Spleen (tissue), 11 donors: Measurements from ENCODE around the gene MYO1B. TPM values are rescaled to one million over a fixed set of nuclear protein-coding genes. Genes with fewer than 3 reads are reported as not detected.

Source experiments
- DNase-seq: peaks from one replicate; pipeline ENCODE4 v3.0.0-alpha.2; 2020
- H3K27ac ChIP-seq, 8 donors: fragments of 200-600 bp; sonication (generic) in 7 of 8; 1 replicate in 4 of 8; 2 replicates in 4 of 8; pipeline versions ENCODE4 v1.5.0 to v1.8.0; 2016 to 2021; ENCODE audit warnings: inconsistent platforms in 4 of 8, mild to moderate bottlenecking in 4 of 8, moderate library complexity in 1 of 8
- H3K27me3 ChIP-seq, 7 donors: fragments of 200-600 bp; sonication (generic) in 6 of 7; replicated peaks in 1 of 7; 1 replicate in 4 of 7; 2 replicates in 3 of 7; pipeline versions ENCODE4 v1.5.0 to v1.8.0; 2016 to 2021; ENCODE audit warnings: inconsistent platforms in 3 of 7, mild to moderate bottlenecking in 1 of 7
- H3K36me3 ChIP-seq, 6 donors: fragments of 200-600 bp; sonication (generic) in 5 of 6; 1 replicate in 4 of 6; 2 replicates in 2 of 6; pipeline versions ENCODE4 v1.5.0 to v1.8.0; 2016 to 2021; ENCODE audit warnings: inconsistent platforms in 2 of 6
- H3K4me1 ChIP-seq, 6 donors: fragments of 200-600 bp; sonication (generic) in 5 of 6; 1 replicate in 3 of 6; 2 replicates in 3 of 6; pipeline versions ENCODE4 v1.5.0 to v1.8.0; 2016 to 2021; ENCODE audit warnings: inconsistent platforms in 3 of 6
- H3K4me3 ChIP-seq, 8 donors: fragments of 200-600 bp; sonication (generic) in 7 of 8; 1 replicate in 4 of 8; 2 replicates in 4 of 8; pipeline versions ENCODE4 v1.5.0 to v1.8.0; 2016 to 2021; ENCODE audit warnings: inconsistent platforms in 4 of 8, mild to moderate bottlenecking in 4 of 8, moderate library complexity in 2 of 8
- H3K9me3 ChIP-seq, 8 donors: fragments of 200-600 bp; sonication (generic) in 7 of 8; 1 replicate in 4 of 8; 2 replicates in 4 of 8; pipeline versions ENCODE4 v1.5.0 to v1.8.0; 2016 to 2021; ENCODE audit warnings: inconsistent platforms in 4 of 8
- POLR2A ChIP-seq, 3 donors: fragments of 450-650 bp; IDR thresholded peaks; one replicate each; pipeline ENCODE4 v1.5.1; 2017; ENCODE audit warnings: antibody characterized with exemption in 3 of 3, mild to moderate bottlenecking in 1 of 3
- POLR2AphosphoS5 ChIP-seq, 3 donors: sonication (generic); formaldehyde crosslinking; IDR thresholded peaks; one replicate each; pipeline ENCODE4 v1.5.1; 2017; ENCODE audit warnings: antibody characterized with exemption in 3 of 3
- WGBS, 5 donors: extraction: QIAGEN DNeasy Blood & Tissue Kit in 3 of 5; methylation state at CpG; one replicate each; pipeline versions ENCODE4 v1.1.5 to v1.1.7; 2013 to 2018; 5-methylcytosine and 5-hydroxymethylcytosine counted together
- intact Hi-C: fragments of 100-400 bp; cut with DNase I; formaldehyde crosslinking; loops from one replicate; pipeline ENCODE4 v1.15.0; 2023; ENCODE audit warnings: low total_unique reads
- polyA plus RNA-seq, 3 donors: library from polyadenylated mRNA; stranded (reverse); fragments of 200-250 nt; gene quantifications; one replicate each; pipeline ENCODE4 v1.2.1, GENCODE V29; 2013
- total RNA-seq, 7 donors: library from RNA; depleted of rRNA in 3 of 7; stranded (reverse); fragments of >200 nt in 3 of 7; fragmentation: NEBNext Ultra II Directional in 4 of 7; extraction: Animal tissue kit (Norgen Biotek cat#: 25700) in 4 of 7; gene quantifications; one replicate each; pipeline versions ENCODE4 v1.1.0 to v1.2.1, GENCODE V29; 2016 to 2021
- TF ChIP-seq, protein P1 (sequence below), 11 experiments: fragments of 200-600 bp in 7 of 11; fragments of 450-650 bp in 4 of 11; sonication (generic) in 4 of 11; IDR thresholded peaks in 8 of 11; conservative IDR thresholded peaks in 3 of 11; 1 replicate in 7 of 11; 2 replicates in 4 of 11; pipeline versions ENCODE4 v1.4.0 to v1.8.0; 2016 to 2021; ENCODE audit warnings: antibody characterized with exemption in 11 of 11, inconsistent platforms in 4 of 11, mild to moderate bottlenecking in 1 of 11
- donor health status: healthy with polysubstance abuse.
- donor health status: DM: no; HTN: no; CAD: no; lungs with moderate emphysema.
- donor health status: DM: no; HTN: no; CAD: no.
- donor health status: Bipolar disorder and iron deficiency.
- donor health status: healthy.
- donor health status: DM: no; HTN: no; CAD: no.
- donor health status: DM: yes; HTN: yes; CAD: no.

The MYO1B gene
- total and polyA plus RNA-seq, 10 donors: 5.3 to 25.8 (median 19.0) TPM

DNA sequence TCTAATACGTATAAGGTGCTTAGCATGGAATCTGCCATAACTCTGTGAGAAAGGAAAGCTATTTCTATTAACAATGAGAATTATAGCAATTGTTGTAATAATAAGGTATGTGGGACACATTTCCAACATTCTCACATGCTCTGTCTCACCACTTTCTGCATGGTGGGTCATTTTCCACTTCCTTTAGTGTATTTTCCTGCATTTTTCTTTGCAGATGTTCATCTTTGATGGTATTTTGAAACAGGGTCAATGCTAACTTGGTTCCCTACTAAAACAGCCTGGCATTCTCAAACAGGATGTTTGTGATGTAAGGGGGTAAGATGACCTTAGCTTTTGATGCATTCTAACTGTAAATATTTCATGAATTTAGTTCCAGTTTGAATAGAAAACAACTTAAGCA lies 54.7 kb downstream of the MYO1B start:
- intact Hi-C loops: no loop called here
- Histone ChIP-seq H3K27ac (no peak overlapping the region), H3K4me1 (peaks cover 0 to 9% (median 3%) of the 10 kb centered on the region in 6 donors), H3K27me3 (no peaks in the 10 kb centered on the region), H3K36me3 (no peaks in the 10 kb centered on the region), H3K9me3 (no peaks in the 10 kb centered on the region), H3K4me3 (no peak overlapping the region)
- 89 to 96% (median 94%) methylated on average over 1 of the region's 1 CpG for WGBS, 5 donors
- TF ChIP-seq POLR2A (IDR thresholded peaks at IDR 0.05) (no peak), POLR2AphosphoS5 (IDR thresholded peaks at IDR 0.05) (no peak)
- TF ChIP-seq, protein P1, sequence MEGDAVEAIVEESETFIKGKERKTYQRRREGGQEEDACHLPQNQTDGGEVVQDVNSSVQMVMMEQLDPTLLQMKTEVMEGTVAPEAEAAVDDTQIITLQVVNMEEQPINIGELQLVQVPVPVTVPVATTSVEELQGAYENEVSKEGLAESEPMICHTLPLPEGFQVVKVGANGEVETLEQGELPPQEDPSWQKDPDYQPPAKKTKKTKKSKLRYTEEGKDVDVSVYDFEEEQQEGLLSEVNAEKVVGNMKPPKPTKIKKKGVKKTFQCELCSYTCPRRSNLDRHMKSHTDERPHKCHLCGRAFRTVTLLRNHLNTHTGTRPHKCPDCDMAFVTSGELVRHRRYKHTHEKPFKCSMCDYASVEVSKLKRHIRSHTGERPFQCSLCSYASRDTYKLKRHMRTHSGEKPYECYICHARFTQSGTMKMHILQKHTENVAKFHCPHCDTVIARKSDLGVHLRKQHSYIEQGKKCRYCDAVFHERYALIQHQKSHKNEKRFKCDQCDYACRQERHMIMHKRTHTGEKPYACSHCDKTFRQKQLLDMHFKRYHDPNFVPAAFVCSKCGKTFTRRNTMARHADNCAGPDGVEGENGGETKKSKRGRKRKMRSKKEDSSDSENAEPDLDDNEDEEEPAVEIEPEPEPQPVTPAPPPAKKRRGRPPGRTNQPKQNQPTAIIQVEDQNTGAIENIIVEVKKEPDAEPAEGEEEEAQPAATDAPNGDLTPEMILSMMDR (IDR thresholded peaks at IDR 0.05 in 8 of 11, conservative IDR thresholded peaks at IDR 0.05 in 3 of 11): no peak
- DNase-seq: no peak

DNA sequence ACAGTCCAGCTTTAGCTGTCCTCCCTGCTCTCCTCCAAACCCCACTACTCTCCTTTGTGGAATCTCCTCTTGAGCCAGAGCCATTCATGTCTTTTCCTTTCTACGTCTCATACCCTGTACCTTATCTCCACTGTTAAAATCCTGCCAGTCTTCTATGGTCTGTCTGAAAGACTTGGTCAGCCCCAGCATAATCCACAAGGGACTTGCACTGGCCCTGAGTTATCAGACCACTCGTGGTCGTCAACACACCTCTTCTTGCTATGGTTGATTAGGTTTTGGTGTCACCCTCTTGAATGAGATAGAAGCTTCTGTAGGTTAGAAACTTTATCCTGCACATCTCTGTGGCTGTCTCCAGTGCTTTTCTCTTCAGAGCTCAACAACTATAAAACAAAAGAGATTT lies 56.8 kb downstream of the MYO1B start:
- intact Hi-C loops: no loop called here
- 71 to 91% (median 90%) methylated on average over 3 of the region's 3 CpGs for WGBS, 5 donors
- H3K27ac ChIP-seq: no peak overlapping the region

DNA sequence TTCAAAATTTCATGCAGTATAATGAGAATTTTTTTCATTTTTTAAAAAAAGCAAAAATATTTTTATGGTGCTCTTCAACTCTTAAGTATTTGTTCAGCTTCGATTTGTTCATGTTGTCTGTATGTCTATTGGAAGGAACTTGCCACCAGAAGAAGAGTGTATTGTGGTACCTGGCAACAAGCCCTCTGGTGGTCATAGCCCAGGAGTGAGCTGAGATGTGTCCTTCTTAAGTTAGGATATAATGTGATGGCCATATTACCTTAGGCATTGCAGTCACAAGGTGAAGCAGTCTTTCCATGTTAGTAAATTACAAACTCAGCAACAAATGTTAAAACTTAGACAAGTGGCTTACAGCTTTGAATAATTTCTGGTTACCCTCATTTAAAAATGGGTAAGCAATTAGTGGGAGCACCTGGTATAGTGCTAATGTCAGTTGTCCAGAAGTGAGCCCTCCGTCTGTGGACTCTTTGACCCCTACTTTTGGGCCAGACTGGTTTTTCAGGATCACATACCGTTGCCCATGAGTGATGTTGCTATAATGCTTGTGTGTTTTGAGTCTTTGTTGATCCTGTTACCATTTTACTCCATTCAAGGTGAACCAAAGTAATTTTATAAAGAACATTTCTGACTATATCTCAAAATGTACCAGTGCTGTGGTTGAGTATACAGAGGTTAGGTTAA lies 57.4 kb downstream of the MYO1B start:
- intact Hi-C loops: no loop called here
- DNase-seq: no peak
- no peak for TF ChIP-seq POLR2AphosphoS5 (IDR thresholded peaks at IDR 0.05)
- TF ChIP-seq POLR2A (IDR thresholded peaks at IDR 0.05): no peak
- TF ChIP-seq, protein P1 (IDR thresholded peaks at IDR 0.05 in 8 of 11, conservative IDR thresholded peaks at IDR 0.05 in 3 of 11): peak in 4 of 11 experiments; percentile 24 to 38 (median 33)
- H3K27ac ChIP-seq: no peak overlapping the region
- H3K36me3 ChIP-seq: no peaks in the 10 kb centered on the region
- peaks cover 0 to 6% (median 0%) of the 10 kb centered on the region in 6 donors for H3K4me1 ChIP-seq
- no peaks in the 10 kb centered on the region for H3K9me3 ChIP-seq
- WGBS, 5 donors: 79 to 92% (median 85%) methylated on average over 3 of the region's 3 CpGs
- no peaks in the 10 kb centered on the region for H3K27me3 ChIP-seq
- no peak overlapping the region for H3K4me3 ChIP-seq

More for the DNA sequence above, 56.8 kb downstream of the MYO1B start:
- Histone ChIP-seq H3K36me3 (no peaks in the 10 kb centered on the region), H3K27me3 (no peaks in the 10 kb centered on the region), H3K4me3 (no peak overlapping the region), H3K4me1 (peaks cover 0 to 6% (median 0%) of the 10 kb centered on the region in 6 donors), H3K9me3 (no peaks in the 10 kb centered on the region)
- DNase-seq: no peak
- TF ChIP-seq, protein P1 (IDR thresholded peaks at IDR 0.05 in 8 of 11, conservative IDR thresholded peaks at IDR 0.05 in 3 of 11): no peak
- TF ChIP-seq POLR2A (IDR thresholded peaks at IDR 0.05) (no peak), POLR2AphosphoS5 (IDR thresholded peaks at IDR 0.05) (no peak)

DNA sequence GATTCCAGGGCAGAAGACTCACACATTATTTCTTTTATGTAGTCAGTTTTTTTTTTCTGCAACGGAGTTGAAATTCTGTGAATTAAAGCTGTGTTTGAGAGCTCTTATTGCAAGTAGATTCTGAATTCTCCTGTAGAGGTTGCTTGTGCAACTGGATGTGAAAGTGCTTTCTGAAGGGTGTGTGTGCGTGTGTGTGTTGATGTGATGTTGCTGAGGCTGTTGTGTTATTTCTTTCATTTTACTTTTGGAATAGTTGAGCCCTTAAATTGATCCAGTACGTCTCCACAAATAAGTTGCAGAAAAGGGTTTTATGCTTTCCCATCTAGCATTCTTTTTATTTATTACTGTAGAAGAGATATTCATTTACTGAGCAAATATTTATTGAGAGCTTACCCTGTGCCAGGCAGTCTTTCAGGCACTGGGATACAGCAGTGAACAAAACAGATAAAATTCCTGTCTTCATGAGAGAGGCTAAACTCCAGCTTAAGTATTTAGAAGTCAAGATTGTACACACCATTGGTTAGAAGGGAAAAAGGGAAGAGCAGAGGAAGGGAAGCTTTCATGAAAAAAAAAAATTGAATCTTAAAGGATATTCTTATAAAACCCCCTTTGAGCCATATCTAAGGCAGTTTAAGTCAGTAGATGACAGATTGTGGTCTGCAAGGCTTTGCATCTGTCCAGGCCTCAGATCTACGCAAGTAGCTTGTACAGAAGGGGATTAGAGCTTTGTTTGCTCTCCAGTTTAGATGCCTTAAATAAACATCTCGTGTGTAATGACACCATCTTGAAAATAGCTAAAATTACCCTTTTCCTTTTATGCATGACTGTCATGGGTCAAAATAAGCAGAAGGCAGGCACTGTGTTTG lies 58.2 kb downstream of the MYO1B start:
- TF ChIP-seq POLR2A (IDR thresholded peaks at IDR 0.05): no peak
- TF ChIP-seq, protein P1 (IDR thresholded peaks at IDR 0.05 in 8 of 11, conservative IDR thresholded peaks at IDR 0.05 in 3 of 11): no peak
- no peak for TF ChIP-seq POLR2AphosphoS5 (IDR thresholded peaks at IDR 0.05)
- intact Hi-C loops: no loop called here
- H3K9me3 ChIP-seq: no peaks in the 10 kb centered on the region
- H3K4me1 ChIP-seq: peaks cover 0 to 6% (median 0%) of the 10 kb centered on the region in 6 donors
- H3K4me3 ChIP-seq: no peak overlapping the region
- WGBS, 5 donors: 70 to 78% (median 74%) methylated on average over 5 of the region's 5 CpGs
- H3K27me3 ChIP-seq: no peaks in the 10 kb centered on the region
- DNase-seq: no peak
- H3K27ac ChIP-seq: no peak overlapping the region
- no peaks in the 10 kb centered on the region for H3K36me3 ChIP-seq
